ENCODE data around the gene PPP3CB.
"Not testable (repeated sequence)": the region's sequence is repeated elsewhere in the genome, so short reads cannot be mapped to it uniquely, and the experiment has no call there.

DNA sequence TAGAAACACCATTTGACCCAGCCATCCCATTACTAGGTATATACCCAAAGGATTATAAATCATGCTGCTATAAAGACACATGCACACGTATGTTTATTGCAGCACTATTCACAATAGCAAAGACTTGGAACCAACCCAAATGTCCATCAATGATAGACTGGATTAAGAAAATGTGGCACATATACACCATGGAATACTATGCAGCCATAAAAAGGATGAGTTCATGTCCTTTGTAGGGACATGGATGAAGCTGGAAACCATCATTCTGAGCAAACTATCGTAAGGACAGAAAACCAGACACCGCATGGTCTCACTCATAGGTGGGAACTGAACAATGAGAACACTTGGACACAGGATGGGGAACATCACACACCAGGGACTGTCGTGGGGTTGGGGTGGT, 101.5 kb downstream of the PPP3CB start:
- TF ChIP-seq, protein P1, sequence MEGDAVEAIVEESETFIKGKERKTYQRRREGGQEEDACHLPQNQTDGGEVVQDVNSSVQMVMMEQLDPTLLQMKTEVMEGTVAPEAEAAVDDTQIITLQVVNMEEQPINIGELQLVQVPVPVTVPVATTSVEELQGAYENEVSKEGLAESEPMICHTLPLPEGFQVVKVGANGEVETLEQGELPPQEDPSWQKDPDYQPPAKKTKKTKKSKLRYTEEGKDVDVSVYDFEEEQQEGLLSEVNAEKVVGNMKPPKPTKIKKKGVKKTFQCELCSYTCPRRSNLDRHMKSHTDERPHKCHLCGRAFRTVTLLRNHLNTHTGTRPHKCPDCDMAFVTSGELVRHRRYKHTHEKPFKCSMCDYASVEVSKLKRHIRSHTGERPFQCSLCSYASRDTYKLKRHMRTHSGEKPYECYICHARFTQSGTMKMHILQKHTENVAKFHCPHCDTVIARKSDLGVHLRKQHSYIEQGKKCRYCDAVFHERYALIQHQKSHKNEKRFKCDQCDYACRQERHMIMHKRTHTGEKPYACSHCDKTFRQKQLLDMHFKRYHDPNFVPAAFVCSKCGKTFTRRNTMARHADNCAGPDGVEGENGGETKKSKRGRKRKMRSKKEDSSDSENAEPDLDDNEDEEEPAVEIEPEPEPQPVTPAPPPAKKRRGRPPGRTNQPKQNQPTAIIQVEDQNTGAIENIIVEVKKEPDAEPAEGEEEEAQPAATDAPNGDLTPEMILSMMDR (IDR thresholded peaks at IDR 0.05 in 4 of 5, conservative IDR thresholded peaks at IDR 0.05 in 1 of 5): not testable (repeated sequence)
- not testable (repeated sequence) for TF ChIP-seq POLR2A (IDR thresholded peaks at IDR 0.05)

All from gastrocnemius medialis (tissue), 4 donors.